WTC11 (cell line): ENCODE results near the gene TET3.

ENCODE experiments used
- ATF3 ChIP-seq: sonication (generic); formaldehyde crosslinking; conservative IDR thresholded peaks from 2 replicates; pipeline ENCODE4 v1.8.1; 2022; ENCODE audit warnings: mild to moderate bottlenecking, missing genetic modification reagents
- CBFB ChIP-seq: sonication (generic); formaldehyde crosslinking; IDR thresholded peaks from 2 replicates; pipeline ENCODE4 v1.8.1; 2022; ENCODE audit warnings: mild to moderate bottlenecking, low read depth, missing genetic modification reagents
- CTCF ChIP-seq: fragments of 200-600 bp; IDR thresholded peaks from 2 replicates; pipeline ENCODE4 v1.8.0; 2022; ENCODE audit warnings: antibody characterized with exemption
- E2F1 ChIP-seq: sonication (generic); formaldehyde crosslinking; IDR thresholded peaks from 2 replicates; pipeline ENCODE4 v1.8.0; 2022; ENCODE audit warnings: mild to moderate bottlenecking, missing genetic modification reagents
- ERG ChIP-seq: fragments of 250-450 bp; sonication (Bioruptor Pico); IDR thresholded peaks from 2 replicates; pipeline ENCODE4 v1.8.0; 2021; ENCODE audit warnings: mild to moderate bottlenecking
- JUN ChIP-seq: sonication (generic); formaldehyde crosslinking; IDR thresholded peaks from 2 replicates; pipeline ENCODE4 v1.8.0; 2023; ENCODE audit warnings: mild to moderate bottlenecking, missing genetic modification reagents
- MLX ChIP-seq: sonication (generic); formaldehyde crosslinking; IDR thresholded peaks from 2 replicates; pipeline ENCODE4 v1.8.1; 2023; ENCODE audit warnings: mild to moderate bottlenecking, missing genetic modification reagents, moderate library complexity
- NR2C2 ChIP-seq: sonication (generic); formaldehyde crosslinking; IDR thresholded peaks from 2 replicates; pipeline ENCODE4 v1.8.0; 2022; ENCODE audit warnings: mild to moderate bottlenecking, missing genetic modification reagents
- PRDM15 ChIP-seq: sonication (generic); formaldehyde crosslinking; IDR thresholded peaks from 2 replicates; pipeline ENCODE4 v1.8.0; 2022; ENCODE audit warnings: missing genetic modification reagents
- SMAD3 ChIP-seq: sonication (generic); formaldehyde crosslinking; IDR thresholded peaks from 2 replicates; pipeline ENCODE4 v1.8.0; 2022; ENCODE audit warnings: missing genetic modification reagents, mild to moderate bottlenecking, borderline replicate concordance
- ZBTB21 ChIP-seq: sonication (generic); formaldehyde crosslinking; IDR thresholded peaks from 2 replicates; pipeline ENCODE4 v1.8.1; 2023; ENCODE audit warnings: mild to moderate bottlenecking, missing genetic modification reagents, borderline replicate concordance
- ZNF121 ChIP-seq: sonication (generic); formaldehyde crosslinking; IDR thresholded peaks from 2 replicates; pipeline ENCODE4 v1.8.0; 2023; ENCODE audit warnings: missing genetic modification reagents

- TF ChIP-seq NR2C2 (CRISPR knock-in tag) (no peak), CTCF (no peak), CBFB (CRISPR knock-in tag) (no peak), SMAD3 (CRISPR knock-in tag) (no peak), E2F1 (no peak), JUN (CRISPR knock-in tag) (no peak), ZNF121 (CRISPR knock-in tag) (no peak), ZBTB21 (CRISPR knock-in tag) (no peak), ATF3 (CRISPR knock-in tag) (no peak), PRDM15 (no peak), ERG (CRISPR knock-in tag) (no peak), MLX (CRISPR knock-in tag) (no peak)
Observed at GRCh38 chr2:73946215-73946614, 38.5 kb upstream of the TET3 start.
